Activated B cell treated with CpG ODN at 0.5 μM for 24 hours (primary cell): ENCODE data around the gene PINLYP. TPM values are rescaled to one million over a fixed set of nuclear protein-coding genes. Genes with fewer than 3 reads are reported as not detected.

Source experiments
- ATAC-seq: fragments of 200-7000 bp; cut with Tn5 transposase; one replicate; pipeline ENCODE4 v1.10.0; 2021; ENCODE audit warnings: low read depth, mild to moderate bottlenecking, moderate library complexity
- CTCF ChIA-PET: fragments of 350-600 bp; sonication (Branson Sonifier 250); formaldehyde crosslinking; loops from one replicate; lab custom pipeline; 2021; ENCODE audit warnings: antibody characterized with exemption; lab: Charles Lee
- POLR2A ChIA-PET: fragments of 350-600 bp; sonication (Branson Sonifier 250); formaldehyde crosslinking; loops from one replicate; lab custom pipeline; 2021; ENCODE audit warnings: antibody characterized with exemption; lab: Charles Lee
- DNase-seq: peaks from one replicate; pipeline ENCODE4 v3.0.0; 2022
- H3K27ac Mint-ChIP-seq: one replicate; pipeline ENCODE4 v1.8.0; 2020; ENCODE audit warnings: mixed read lengths
- H3K27me3 Mint-ChIP-seq: one replicate; pipeline ENCODE4 v1.8.0; 2021; ENCODE audit warnings: mixed read lengths
- H3K36me3 Mint-ChIP-seq: one replicate; pipeline ENCODE4 v1.8.0; 2021; ENCODE audit warnings: low read depth, mixed read lengths
- H3K4me1 Mint-ChIP-seq: one replicate; pipeline ENCODE4 v1.8.0; 2021; ENCODE audit warnings: mixed read lengths
- H3K4me3 Mint-ChIP-seq: one replicate; pipeline ENCODE4 v1.8.0; 2020; ENCODE audit warnings: mild to moderate bottlenecking, mixed read lengths
- H3K9me3 Mint-ChIP-seq: one replicate; pipeline ENCODE4 v1.8.0; 2020; ENCODE audit warnings: mixed read lengths
- intact Hi-C: fragments of 100-400 bp; cut with micrococcal nuclease; formaldehyde crosslinking; loops from one replicate; pipeline ENCODE4 v1.15.1; 2024
- total RNA-seq: library from RNA; stranded (reverse); gene quantifications from 2 replicates; pipeline ENCODE4 v1.2.3, GENCODE V29; 2022
- TF ChIP-seq, protein P1 (sequence below): fragments of 200-600 bp; IDR thresholded peaks from one replicate; pipeline ENCODE4 v1.8.0; 2022; ENCODE audit warnings: antibody characterized with exemption, mild to moderate bottlenecking

The PINLYP gene
- total RNA-seq, 1 donor from 2014 or later: 2.1 TPM

DNA sequence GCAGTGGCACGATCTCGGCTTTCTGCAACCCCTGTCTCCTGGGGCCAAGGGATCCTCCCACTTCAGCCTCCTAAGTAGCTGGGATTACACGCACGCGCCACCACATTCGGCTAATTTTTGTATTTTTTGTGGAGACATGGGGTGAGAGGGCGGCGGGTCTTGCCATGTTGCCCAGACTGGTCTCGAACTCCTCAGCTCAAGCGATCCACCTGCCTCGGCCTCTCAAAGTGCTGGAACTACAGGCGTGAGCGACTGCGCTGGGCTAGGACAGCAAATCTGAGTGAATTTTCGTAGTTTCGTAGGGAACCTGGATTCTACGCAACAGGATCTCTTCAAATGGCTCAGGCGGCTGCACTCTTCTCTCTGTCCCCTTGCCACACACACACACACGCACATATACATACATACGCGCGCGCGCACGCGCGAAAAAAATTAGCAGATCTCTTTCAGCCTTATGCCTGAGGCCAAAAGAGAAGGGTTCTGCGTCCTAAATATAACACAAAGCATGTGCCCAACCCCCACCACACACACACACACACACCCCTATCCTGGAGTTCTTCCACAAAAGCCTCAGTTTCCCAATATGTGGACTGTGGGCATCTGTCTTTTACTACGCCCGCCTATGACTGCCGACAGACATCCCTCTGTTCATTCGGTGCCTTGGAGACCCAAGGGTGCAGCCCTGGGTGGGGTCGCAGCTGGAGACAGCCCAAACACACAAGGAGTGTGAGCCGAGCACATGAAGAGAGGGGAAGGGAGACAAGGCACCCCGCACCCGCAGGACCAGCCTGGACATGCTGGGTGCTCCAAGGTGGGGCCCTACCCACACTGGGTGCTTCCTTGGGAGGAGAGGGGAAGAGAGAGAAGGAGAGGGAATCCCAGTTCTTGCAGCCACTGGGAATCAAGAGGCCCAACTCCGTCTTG, 616 bp downstream of the PINLYP start:
- peaks cover 21% of the 10 kb centered on the region for H3K36me3 Mint-ChIP-seq
- no peaks in the 10 kb centered on the region for H3K27me3 Mint-ChIP-seq
- H3K4me3 Mint-ChIP-seq: peak overlapping the region; percentile 64
- ChIA-PET CTCF (interaction anchor here (1.5 to 2.6 kb wide), 3 partner anchors 18 to 234 kb away, joined by 3 to 8 read pairs (median 7); partner anchors contain the start of genes IRGQ and ZNF576), POLR2A (interaction anchor here (0.6 to 2.0 kb wide), 2 partner anchors 17 to 20 kb away, joined by 5 to 13 read pairs; partner anchors contain the start of genes IRGQ and ZNF576)
- no peak overlapping the region for H3K27ac Mint-ChIP-seq
- ATAC-seq: no peak
- intact Hi-C loops: loop anchor here (1.0 kb wide), 4 partner anchors 14 to 113 kb away; partner anchors contain the start of genes IRGQ, ZNF428 and ZNF576
- DNase-seq: no peak
- H3K9me3 Mint-ChIP-seq: no peaks in the 10 kb centered on the region
- TF ChIP-seq, protein P1, sequence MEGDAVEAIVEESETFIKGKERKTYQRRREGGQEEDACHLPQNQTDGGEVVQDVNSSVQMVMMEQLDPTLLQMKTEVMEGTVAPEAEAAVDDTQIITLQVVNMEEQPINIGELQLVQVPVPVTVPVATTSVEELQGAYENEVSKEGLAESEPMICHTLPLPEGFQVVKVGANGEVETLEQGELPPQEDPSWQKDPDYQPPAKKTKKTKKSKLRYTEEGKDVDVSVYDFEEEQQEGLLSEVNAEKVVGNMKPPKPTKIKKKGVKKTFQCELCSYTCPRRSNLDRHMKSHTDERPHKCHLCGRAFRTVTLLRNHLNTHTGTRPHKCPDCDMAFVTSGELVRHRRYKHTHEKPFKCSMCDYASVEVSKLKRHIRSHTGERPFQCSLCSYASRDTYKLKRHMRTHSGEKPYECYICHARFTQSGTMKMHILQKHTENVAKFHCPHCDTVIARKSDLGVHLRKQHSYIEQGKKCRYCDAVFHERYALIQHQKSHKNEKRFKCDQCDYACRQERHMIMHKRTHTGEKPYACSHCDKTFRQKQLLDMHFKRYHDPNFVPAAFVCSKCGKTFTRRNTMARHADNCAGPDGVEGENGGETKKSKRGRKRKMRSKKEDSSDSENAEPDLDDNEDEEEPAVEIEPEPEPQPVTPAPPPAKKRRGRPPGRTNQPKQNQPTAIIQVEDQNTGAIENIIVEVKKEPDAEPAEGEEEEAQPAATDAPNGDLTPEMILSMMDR: no peak
- H3K4me1 Mint-ChIP-seq: peaks cover 40% of the 10 kb centered on the region

DNA sequence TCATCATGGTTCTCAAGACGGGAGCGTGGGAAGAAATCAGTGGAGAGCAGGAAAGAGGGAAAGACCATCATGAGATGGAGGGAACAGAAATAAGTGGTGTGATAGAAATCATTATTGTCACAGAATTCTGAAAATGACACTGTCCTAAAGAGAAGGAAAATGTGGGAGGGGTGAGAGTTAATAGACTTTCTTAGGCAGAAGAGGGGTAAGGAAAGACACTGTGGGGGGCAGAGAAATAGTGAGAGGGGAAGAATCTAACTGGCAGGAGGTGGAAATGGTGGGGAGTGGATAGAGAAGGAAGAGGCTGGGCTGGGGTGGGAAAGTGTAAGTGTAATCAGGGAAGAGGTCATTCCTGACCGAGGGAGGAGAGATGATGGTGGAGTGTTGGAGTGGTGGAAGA, 3.2 kb downstream of the PINLYP start:
- Mint-ChIP-seq H3K9me3 (no peaks in the 10 kb centered on the region), H3K27ac (no peak overlapping the region), H3K4me3 (no peak overlapping the region), H3K27me3 (no peaks in the 10 kb centered on the region), H3K36me3 (peaks cover 8% of the 10 kb centered on the region), H3K4me1 (peaks cover 55% of the 10 kb centered on the region)
- ATAC-seq (no peak), DNase-seq (no peak)
- intact Hi-C loops: no loop called here
- TF ChIP-seq, protein P1: no peak
- POLR2A ChIA-PET: no interaction called here
- CTCF ChIA-PET: no interaction called here

DNA sequence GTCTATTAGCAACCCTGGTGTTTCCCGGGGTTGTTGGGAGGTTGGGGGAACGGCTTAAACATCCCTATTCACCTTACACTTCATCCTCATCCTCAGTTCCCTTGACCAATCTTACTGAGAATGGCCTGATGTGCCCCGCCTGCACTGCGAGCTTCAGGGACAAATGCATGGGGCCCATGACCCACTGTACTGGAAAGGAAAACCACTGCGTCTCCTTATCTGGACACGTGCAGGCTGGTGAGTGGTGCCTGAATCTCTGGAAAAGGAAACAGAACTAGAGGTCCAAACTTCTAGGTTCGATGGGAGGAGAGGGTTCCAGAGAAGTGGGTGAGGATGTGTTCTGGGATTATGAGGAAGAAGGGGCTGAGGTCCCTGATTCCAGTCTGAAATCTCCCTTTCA, 5.9 kb downstream of the PINLYP start:
- ChIA-PET CTCF (no interaction called here), POLR2A (no interaction called here)
- TF ChIP-seq, protein P1: no peak
- Mint-ChIP-seq H3K4me1 (peaks cover 59% of the 10 kb centered on the region), H3K4me3 (no peak overlapping the region), H3K27ac (no peak overlapping the region), H3K9me3 (no peaks in the 10 kb centered on the region), H3K36me3 (no peaks in the 10 kb centered on the region), H3K27me3 (no peaks in the 10 kb centered on the region)
- DNase-seq (no peak), ATAC-seq (no peak)
- intact Hi-C loops: no loop called here

DNA sequence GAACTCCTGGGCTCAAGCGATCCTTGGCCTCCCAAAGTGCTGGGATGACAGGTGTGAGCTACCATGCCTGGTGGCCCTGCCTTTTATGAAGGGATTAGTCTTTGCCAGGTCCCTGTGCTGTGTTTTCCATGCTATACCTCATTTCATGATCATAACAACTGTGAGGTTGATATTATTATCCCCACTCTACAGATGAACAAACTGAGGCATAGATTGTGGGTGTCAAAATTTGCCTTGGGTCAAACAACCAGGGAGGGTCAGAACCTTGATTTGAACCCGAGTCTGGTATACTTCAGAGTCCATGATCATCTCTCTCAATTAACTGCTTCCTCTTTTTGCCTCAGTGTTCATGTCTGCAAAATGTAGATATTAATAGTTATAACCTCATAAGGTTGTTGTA, 6.9 kb downstream of the PINLYP start:
- POLR2A ChIA-PET: no interaction called here
- TF ChIP-seq, protein P1: no peak
- intact Hi-C loops: no loop called here
- CTCF ChIA-PET: interaction anchor here (1.2 kb wide), 1 partner anchor 12 kb away, joined by 4 read pairs; no protein-coding TSS in a partner anchor
- Mint-ChIP-seq H3K27me3 (no peaks in the 10 kb centered on the region), H3K36me3 (no peaks in the 10 kb centered on the region), H3K9me3 (no peaks in the 10 kb centered on the region), H3K4me1 (peaks cover 58% of the 10 kb centered on the region), H3K27ac (peak overlapping the region; percentile 30), H3K4me3 (no peak overlapping the region)
- DNase-seq (no peak), ATAC-seq (no peak)

DNA sequence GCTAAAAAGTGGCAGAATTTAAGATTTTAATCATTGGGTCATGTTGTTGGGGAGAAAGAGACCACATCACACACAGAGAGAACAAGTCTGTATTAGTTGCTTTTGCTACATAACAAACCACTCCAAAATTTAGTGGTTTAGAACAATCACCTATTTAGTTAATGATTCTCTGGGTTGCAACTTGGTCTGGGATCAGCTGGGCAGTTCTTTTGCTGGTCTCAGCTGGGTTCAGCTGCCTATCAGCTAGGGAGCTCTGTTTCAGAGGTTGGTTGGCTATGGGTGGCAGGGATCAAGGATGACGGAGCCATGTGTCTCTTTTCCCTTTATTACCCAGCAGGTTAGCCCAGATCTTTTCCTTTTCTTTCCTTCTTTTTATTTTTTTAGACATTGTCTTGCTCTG, 8.9 kb downstream of the PINLYP start:
- Mint-ChIP-seq H3K4me3 (peak overlapping the region; percentile 9), H3K36me3 (peaks cover 2% of the 10 kb centered on the region), H3K9me3 (no peaks in the 10 kb centered on the region), H3K27me3 (no peaks in the 10 kb centered on the region), H3K27ac (peak overlapping the region; percentile 79), H3K4me1 (peaks cover 61% of the 10 kb centered on the region)
- ATAC-seq: no peak
- ChIA-PET CTCF (interaction anchor here (0.9 to 2.2 kb wide), 3 partner anchors 10 to 65 kb away, joined by 3 to 17 read pairs (median 3); no protein-coding TSS in a partner anchor), POLR2A (interaction anchor here (1.1 to 1.7 kb wide), 4 partner anchors 10 to 82 kb away, joined by 3 to 6 read pairs (median 4); partner anchors contain the start of genes IRGQ and ZNF575)
- DNase-seq: no peak
- intact Hi-C loops: no loop called here
- TF ChIP-seq, protein P1: no peak
